WTC11 (cell line): ENCODE results near the gene CCDC141. TPM values are rescaled to one million over a fixed set of nuclear protein-coding genes. Genes with fewer than 3 reads are reported as not detected.

ENCODE experiments used
- ATAC-seq: fragments of 200-7000 bp; cut with Tn5 transposase; 2 replicates; pipeline ENCODE4 v1.10.0; 2021; ENCODE audit warnings: mild to moderate bottlenecking, moderate library complexity
- CTCF ChIA-PET: fragments of 300-600 bp; sonication (Branson Sonifier 250); formaldehyde crosslinking; loops from one replicate; lab custom pipeline; 2021; ENCODE audit warnings: antibody characterized with exemption; lab: Charles Lee
- POLR2A ChIA-PET: fragments of 350-600 bp; sonication (Branson Sonifier 250); formaldehyde crosslinking; loops from one replicate; lab custom pipeline; 2021; ENCODE audit warnings: antibody characterized with exemption; lab: Charles Lee
- DNase-seq: peaks from one replicate; pipeline ENCODE4 v3.0.0; 2021; ENCODE audit warnings: low spot score
- H3K27ac Mint-ChIP-seq: 2 replicates; pipeline ENCODE4 v1.8.0; 2021; ENCODE audit warnings: mixed read lengths
- H3K27me3 Mint-ChIP-seq: 2 replicates; pipeline ENCODE4 v1.8.0; 2021; ENCODE audit warnings: low read depth, mild to moderate bottlenecking, moderate library complexity, mixed read lengths
- H3K36me3 Mint-ChIP-seq: 2 replicates; pipeline ENCODE4 v1.8.0; 2021; ENCODE audit warnings: mixed read lengths
- H3K4me1 Mint-ChIP-seq: 2 replicates; pipeline ENCODE4 v1.8.0; 2022; ENCODE audit warnings: mixed read lengths
- H3K4me3 Mint-ChIP-seq: 2 replicates; pipeline ENCODE4 v1.8.0; 2021; ENCODE audit warnings: mild to moderate bottlenecking, moderate library complexity, mixed read lengths
- H3K9me3 Mint-ChIP-seq: 2 replicates; pipeline ENCODE4 v1.8.0; 2021; ENCODE audit warnings: mixed read lengths
- ATF6 ChIP-seq: sonication (generic); formaldehyde crosslinking; IDR thresholded peaks from 2 replicates; pipeline ENCODE4 v1.8.1; 2023; ENCODE audit warnings: mild to moderate bottlenecking, missing genetic modification reagents
- E2F1 ChIP-seq: sonication (generic); formaldehyde crosslinking; IDR thresholded peaks from 2 replicates; pipeline ENCODE4 v1.8.0; 2022; ENCODE audit warnings: mild to moderate bottlenecking, missing genetic modification reagents
- FOXK1 ChIP-seq: sonication (generic); formaldehyde crosslinking; IDR thresholded peaks from 2 replicates; pipeline ENCODE4 v1.8.0; 2022; ENCODE audit warnings: mild to moderate bottlenecking, moderate library complexity, missing genetic modification reagents
- GRHL2 ChIP-seq: fragments of 250-450 bp; sonication (Bioruptor Pico); IDR thresholded peaks from 2 replicates; pipeline ENCODE4 v1.8.0; 2022; ENCODE audit warnings: mild to moderate bottlenecking, moderate library complexity; ENCODE audit not compliant: insufficient replicate concordance, severe bottlenecking
- IRF2 ChIP-seq: sonication (generic); formaldehyde crosslinking; IDR thresholded peaks from 2 replicates; pipeline ENCODE4 v1.8.0; 2022; ENCODE audit warnings: low read depth, missing genetic modification reagents, borderline replicate concordance
- MAX ChIP-seq: sonication (generic); formaldehyde crosslinking; IDR thresholded peaks from 2 replicates; pipeline ENCODE4 v1.8.0; 2022; ENCODE audit warnings: mild to moderate bottlenecking, missing genetic modification reagents
- NFYB ChIP-seq: sonication (generic); formaldehyde crosslinking; conservative IDR thresholded peaks from 2 replicates; pipeline ENCODE4 v1.8.0; 2022; ENCODE audit warnings: low read depth, missing genetic modification reagents
- PRDM15 ChIP-seq: sonication (generic); formaldehyde crosslinking; IDR thresholded peaks from 2 replicates; pipeline ENCODE4 v1.8.0; 2022; ENCODE audit warnings: missing genetic modification reagents
- TEAD1 ChIP-seq: sonication (generic); formaldehyde crosslinking; IDR thresholded peaks from 2 replicates; pipeline ENCODE4 v1.8.0; 2022; ENCODE audit warnings: mild to moderate bottlenecking, missing genetic modification reagents
- ZNF281 ChIP-seq: sonication (generic); formaldehyde crosslinking; IDR thresholded peaks from 2 replicates; pipeline ENCODE4 v1.8.0; 2023; ENCODE audit warnings: mild to moderate bottlenecking, missing genetic modification reagents
- ZNF317 ChIP-seq: sonication (generic); formaldehyde crosslinking; IDR thresholded peaks from 2 replicates; pipeline ENCODE4 v1.8.1; 2023; ENCODE audit warnings: low read depth, mild to moderate bottlenecking, moderate library complexity, missing genetic modification reagents, borderline replicate concordance
- total RNA-seq: library from RNA; stranded (reverse); gene quantifications from 3 replicates; pipeline ENCODE4 v1.2.3, GENCODE V29; 2021

The CCDC141 gene
- total RNA-seq, 1 experiment from 2014 or later, result 8.5 TPM

- DNase-seq (no peak), ATAC-seq (no peak)
- Mint-ChIP-seq H3K27ac (no peak overlapping the region), H3K9me3 (peaks cover 6% of the 10 kb centered on the region; the same call in 1 of the 2 replicates), H3K36me3 (no peaks in the 10 kb centered on the region), H3K27me3 (no peaks in the 10 kb centered on the region), H3K4me1 (peaks cover 13% of the 10 kb centered on the region), H3K4me3 (no peak overlapping the region)
- no peak for TF ChIP-seq ZNF281 (CRISPR knock-in tag)
- TF ChIP-seq E2F1, result no peak
- no peak for TF ChIP-seq IRF2 (CRISPR knock-in tag)
- no peak for TF ChIP-seq ATF6 (CRISPR knock-in tag)
- no peak for TF ChIP-seq TEAD1 (CRISPR knock-in tag)
- TF ChIP-seq NFYB (CRISPR knock-in tag), result no peak
- TF ChIP-seq PRDM15 (CRISPR knock-in tag), result no peak
- TF ChIP-seq ZNF317 (CRISPR knock-in tag), result no peak
- TF ChIP-seq MAX (CRISPR knock-in tag), result no peak
- CTCF ChIA-PET, result no interaction called here
- POLR2A ChIA-PET, result no interaction called here
These were observed 225.8 kb downstream of the CCDC141 start for GRCh38 chr2:178824181-178824580.

GRCh38 chr2:178819992-178820391 is 229.9 kb downstream of the CCDC141 start:
- POLR2A ChIA-PET, result no interaction called here
- no peak for TF ChIP-seq MAX (CRISPR knock-in tag)
- no peak for TF ChIP-seq FOXK1 (CRISPR knock-in tag)
- no peak for TF ChIP-seq GRHL2 (CRISPR knock-in tag)
- peak overlapping the region; percentile 64; the same call in 1 of the 2 replicates for H3K27ac Mint-ChIP-seq
- CTCF ChIA-PET, result interaction anchor here (1.1 kb wide), 1 partner anchor 71 kb away, joined by 4 read pairs; no protein-coding TSS in a partner anchor
- H3K4me3 Mint-ChIP-seq, result no peak overlapping the region
- peaks cover 3% of the 10 kb centered on the region; the same call in 1 of the 2 replicates for H3K4me1 Mint-ChIP-seq
- ATAC-seq (no peak), DNase-seq (no peak)
- H3K9me3 Mint-ChIP-seq, result no peaks in the 10 kb centered on the region
- no peaks in the 10 kb centered on the region for H3K36me3 Mint-ChIP-seq
- no peaks in the 10 kb centered on the region for H3K27me3 Mint-ChIP-seq
